Spleen (tissue), 11 donors: Measurements from ENCODE around the gene CHD9. TPM values are rescaled to one million over a fixed set of nuclear protein-coding genes. Genes with fewer than 3 reads are reported as not detected.
A peak's percentile ranks its signal among the peaks of the same experiment; 100 is the strongest.

Source experiments
- DNase-seq: peaks from one replicate; pipeline ENCODE4 v3.0.0-alpha.2; 2020
- H3K27ac ChIP-seq, 8 donors: fragments of 200-600 bp; sonication (generic) in 7 of 8; 1 replicate in 4 of 8; 2 replicates in 4 of 8; pipeline versions ENCODE4 v1.5.0 to v1.8.0; 2016 to 2021; ENCODE audit warnings: inconsistent platforms in 4 of 8, mild to moderate bottlenecking in 4 of 8, moderate library complexity in 1 of 8
- H3K27me3 ChIP-seq, 7 donors: fragments of 200-600 bp; sonication (generic) in 6 of 7; replicated peaks in 1 of 7; 1 replicate in 4 of 7; 2 replicates in 3 of 7; pipeline versions ENCODE4 v1.5.0 to v1.8.0; 2016 to 2021; ENCODE audit warnings: inconsistent platforms in 3 of 7, mild to moderate bottlenecking in 1 of 7
- H3K36me3 ChIP-seq, 6 donors: fragments of 200-600 bp; sonication (generic) in 5 of 6; 1 replicate in 4 of 6; 2 replicates in 2 of 6; pipeline versions ENCODE4 v1.5.0 to v1.8.0; 2016 to 2021; ENCODE audit warnings: inconsistent platforms in 2 of 6
- H3K4me1 ChIP-seq, 6 donors: fragments of 200-600 bp; sonication (generic) in 5 of 6; 1 replicate in 3 of 6; 2 replicates in 3 of 6; pipeline versions ENCODE4 v1.5.0 to v1.8.0; 2016 to 2021; ENCODE audit warnings: inconsistent platforms in 3 of 6
- H3K4me3 ChIP-seq, 8 donors: fragments of 200-600 bp; sonication (generic) in 7 of 8; 1 replicate in 4 of 8; 2 replicates in 4 of 8; pipeline versions ENCODE4 v1.5.0 to v1.8.0; 2016 to 2021; ENCODE audit warnings: inconsistent platforms in 4 of 8, mild to moderate bottlenecking in 4 of 8, moderate library complexity in 2 of 8
- H3K9me3 ChIP-seq, 8 donors: fragments of 200-600 bp; sonication (generic) in 7 of 8; 1 replicate in 4 of 8; 2 replicates in 4 of 8; pipeline versions ENCODE4 v1.5.0 to v1.8.0; 2016 to 2021; ENCODE audit warnings: inconsistent platforms in 4 of 8
- POLR2A ChIP-seq, 3 donors: fragments of 450-650 bp; IDR thresholded peaks; one replicate each; pipeline ENCODE4 v1.5.1; 2017; ENCODE audit warnings: antibody characterized with exemption in 3 of 3, mild to moderate bottlenecking in 1 of 3
- POLR2AphosphoS5 ChIP-seq, 3 donors: sonication (generic); formaldehyde crosslinking; IDR thresholded peaks; one replicate each; pipeline ENCODE4 v1.5.1; 2017; ENCODE audit warnings: antibody characterized with exemption in 3 of 3
- WGBS, 5 donors: extraction: QIAGEN DNeasy Blood & Tissue Kit in 3 of 5; methylation state at CpG; one replicate each; pipeline versions ENCODE4 v1.1.5 to v1.1.7; 2013 to 2018; 5-methylcytosine and 5-hydroxymethylcytosine counted together
- intact Hi-C: fragments of 100-400 bp; cut with DNase I; formaldehyde crosslinking; loops from one replicate; pipeline ENCODE4 v1.15.0; 2023; ENCODE audit warnings: low total_unique reads
- polyA plus RNA-seq, 3 donors: library from polyadenylated mRNA; stranded (reverse); fragments of 200-250 nt; gene quantifications; one replicate each; pipeline ENCODE4 v1.2.1, GENCODE V29; 2013
- total RNA-seq, 7 donors: library from RNA; depleted of rRNA in 3 of 7; stranded (reverse); fragments of >200 nt in 3 of 7; fragmentation: NEBNext Ultra II Directional in 4 of 7; extraction: Animal tissue kit (Norgen Biotek cat#: 25700) in 4 of 7; gene quantifications; one replicate each; pipeline versions ENCODE4 v1.1.0 to v1.2.1, GENCODE V29; 2016 to 2021
- TF ChIP-seq, protein P1 (sequence below), 11 experiments: fragments of 200-600 bp in 7 of 11; fragments of 450-650 bp in 4 of 11; sonication (generic) in 4 of 11; IDR thresholded peaks in 8 of 11; conservative IDR thresholded peaks in 3 of 11; 1 replicate in 7 of 11; 2 replicates in 4 of 11; pipeline versions ENCODE4 v1.4.0 to v1.8.0; 2016 to 2021; ENCODE audit warnings: antibody characterized with exemption in 11 of 11, inconsistent platforms in 4 of 11, mild to moderate bottlenecking in 1 of 11
- donor health status: healthy with polysubstance abuse.
- donor health status: DM: no; HTN: no; CAD: no; lungs with moderate emphysema.
- donor health status: DM: no; HTN: no; CAD: no.
- donor health status: Bipolar disorder and iron deficiency.
- donor health status: healthy.
- donor health status: DM: no; HTN: no; CAD: no.
- donor health status: DM: yes; HTN: yes; CAD: no.

CHD9 gene
- total and polyA plus RNA-seq, 10 donors, result 16.7 to 93.3 (median 76.0) TPM

DNA sequence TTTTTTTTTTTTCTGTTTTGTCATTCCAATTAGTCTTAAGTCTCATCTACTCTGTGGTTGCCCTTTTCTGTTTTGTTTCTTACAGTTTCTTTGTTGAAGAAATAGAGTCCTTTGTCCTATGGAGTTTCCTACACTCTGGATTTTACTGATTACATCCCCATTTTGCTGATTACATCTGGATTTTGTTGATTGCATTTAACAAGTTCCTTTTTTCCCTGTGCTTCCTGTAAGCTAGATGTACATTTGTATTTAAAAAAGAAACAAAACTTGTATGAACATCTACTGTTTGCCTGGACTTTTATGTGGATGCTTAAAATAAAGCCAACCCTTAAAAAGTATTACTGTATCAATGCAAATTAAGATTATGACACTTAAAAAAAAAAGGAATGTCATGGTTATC is 147.6 kb downstream of the CHD9 start:
- intact Hi-C loops, result no loop called here
- Histone ChIP-seq H3K4me3 (no peak overlapping the region), H3K4me1 (peaks cover 0 to 14% (median 3%) of the 10 kb centered on the region in 6 donors), H3K9me3 (no peaks in the 10 kb centered on the region), H3K36me3 (no peaks in the 10 kb centered on the region), H3K27me3 (no peaks in the 10 kb centered on the region), H3K27ac (no peak overlapping the region)
- TF ChIP-seq, protein P1, sequence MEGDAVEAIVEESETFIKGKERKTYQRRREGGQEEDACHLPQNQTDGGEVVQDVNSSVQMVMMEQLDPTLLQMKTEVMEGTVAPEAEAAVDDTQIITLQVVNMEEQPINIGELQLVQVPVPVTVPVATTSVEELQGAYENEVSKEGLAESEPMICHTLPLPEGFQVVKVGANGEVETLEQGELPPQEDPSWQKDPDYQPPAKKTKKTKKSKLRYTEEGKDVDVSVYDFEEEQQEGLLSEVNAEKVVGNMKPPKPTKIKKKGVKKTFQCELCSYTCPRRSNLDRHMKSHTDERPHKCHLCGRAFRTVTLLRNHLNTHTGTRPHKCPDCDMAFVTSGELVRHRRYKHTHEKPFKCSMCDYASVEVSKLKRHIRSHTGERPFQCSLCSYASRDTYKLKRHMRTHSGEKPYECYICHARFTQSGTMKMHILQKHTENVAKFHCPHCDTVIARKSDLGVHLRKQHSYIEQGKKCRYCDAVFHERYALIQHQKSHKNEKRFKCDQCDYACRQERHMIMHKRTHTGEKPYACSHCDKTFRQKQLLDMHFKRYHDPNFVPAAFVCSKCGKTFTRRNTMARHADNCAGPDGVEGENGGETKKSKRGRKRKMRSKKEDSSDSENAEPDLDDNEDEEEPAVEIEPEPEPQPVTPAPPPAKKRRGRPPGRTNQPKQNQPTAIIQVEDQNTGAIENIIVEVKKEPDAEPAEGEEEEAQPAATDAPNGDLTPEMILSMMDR (IDR thresholded peaks at IDR 0.05 in 8 of 11, conservative IDR thresholded peaks at IDR 0.05 in 3 of 11), result no peak
- TF ChIP-seq POLR2A (IDR thresholded peaks at IDR 0.05) (no peak), POLR2AphosphoS5 (IDR thresholded peaks at IDR 0.05) (no peak)
- DNase-seq, result no peak

DNA sequence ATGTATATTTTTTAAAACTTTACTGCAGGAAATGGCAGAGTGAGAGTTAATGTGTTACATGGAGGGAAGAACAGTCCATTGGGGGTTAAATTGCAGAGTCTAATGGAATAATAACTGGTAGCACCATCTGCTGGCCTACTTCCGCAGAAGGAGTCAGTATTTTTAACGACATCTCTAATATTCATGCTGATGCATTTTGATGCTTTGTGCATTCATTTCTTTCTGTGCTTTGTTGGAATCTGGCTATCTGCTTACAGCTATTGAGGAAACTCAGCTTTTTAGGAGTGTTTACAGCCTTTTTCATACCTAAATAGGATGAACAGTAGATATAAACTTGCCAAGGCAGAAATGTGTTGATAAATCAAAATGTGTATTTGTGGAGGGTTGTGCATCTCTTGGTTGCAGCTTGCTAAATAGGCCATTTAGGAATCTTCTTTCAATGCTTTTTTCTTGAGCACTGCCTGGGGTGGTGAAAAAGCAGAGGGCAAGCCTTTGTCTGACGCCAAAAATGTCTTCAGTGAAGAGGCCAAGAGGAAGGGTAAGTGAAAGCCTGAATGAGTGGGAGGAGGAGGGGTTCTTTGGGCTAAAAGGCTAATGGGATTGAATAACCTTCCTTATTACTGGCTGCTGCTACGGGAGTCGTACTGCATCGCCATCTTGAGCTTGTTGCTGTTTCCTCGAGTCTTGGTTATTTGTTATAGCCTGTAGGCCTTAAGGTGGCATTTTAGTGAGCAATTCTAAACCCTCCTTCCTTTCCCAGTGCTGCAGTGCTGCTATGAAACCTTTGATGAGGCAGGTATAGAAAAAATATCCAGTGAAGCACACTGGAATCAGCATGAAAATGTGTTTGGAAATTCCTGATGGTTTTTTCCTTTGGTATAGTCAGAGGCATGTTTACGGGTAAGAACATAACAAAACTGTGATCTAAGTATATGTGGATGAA is 153.3 kb downstream of the CHD9 start:
- intact Hi-C loops, result no loop called here
- no peaks in the 10 kb centered on the region for H3K9me3 ChIP-seq
- peaks cover 22 to 71% (median 56%) of the 10 kb centered on the region in 6 donors for H3K4me1 ChIP-seq
- peak overlapping the region; percentile 38 to 91 (median 86) for H3K27ac ChIP-seq
- 4 to 17% (median 8%) methylated on average over 8 of the region's 8 CpGs for WGBS, 5 donors
- H3K36me3 ChIP-seq, result no peaks in the 10 kb centered on the region
- H3K4me3 ChIP-seq, result peak overlapping the region; percentile 16 to 66 (median 34)
- DNase-seq, result no peak
- TF ChIP-seq POLR2A (IDR thresholded peaks at IDR 0.05) (no peak), POLR2AphosphoS5 (IDR thresholded peaks at IDR 0.05) (peak in 1 of 3 donors; percentile 65)
- TF ChIP-seq, protein P1 (IDR thresholded peaks at IDR 0.05 in 8 of 11, conservative IDR thresholded peaks at IDR 0.05 in 3 of 11), result peak; percentile 13 to 63 (median 50)
- H3K27me3 ChIP-seq, result no peaks in the 10 kb centered on the region

DNA sequence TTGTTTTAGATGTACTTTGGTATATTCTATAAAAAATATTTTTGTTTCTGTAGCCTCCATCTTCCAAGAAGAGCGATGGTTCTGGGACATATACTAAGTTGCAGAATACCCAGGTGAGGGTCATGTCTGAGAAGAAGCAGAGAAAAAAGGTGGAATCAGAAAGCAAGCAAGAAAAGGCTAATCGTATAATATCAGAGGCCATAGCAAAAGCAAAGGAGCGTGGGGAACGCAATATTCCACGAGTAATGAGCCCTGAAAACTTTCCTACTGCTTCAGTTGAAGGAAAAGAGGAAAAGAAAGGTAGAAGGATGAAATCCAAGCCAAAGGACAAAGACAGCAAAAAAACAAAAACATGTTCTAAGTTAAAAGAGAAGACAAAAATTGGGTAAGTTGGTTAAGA is 154.6 kb downstream of the CHD9 start:
- intact Hi-C loops, result no loop called here
- H3K9me3 ChIP-seq, result no peaks in the 10 kb centered on the region
- no peaks in the 10 kb centered on the region for H3K36me3 ChIP-seq
- peaks cover 26 to 84% (median 63%) of the 10 kb centered on the region in 6 donors for H3K4me1 ChIP-seq
- TF ChIP-seq POLR2A (IDR thresholded peaks at IDR 0.05), result no peak
- no peak for TF ChIP-seq POLR2AphosphoS5 (IDR thresholded peaks at IDR 0.05)
- TF ChIP-seq, protein P1 (IDR thresholded peaks at IDR 0.05 in 8 of 11, conservative IDR thresholded peaks at IDR 0.05 in 3 of 11), result no peak
- H3K27ac ChIP-seq, result peak overlapping the region; percentile 38 to 91 (median 86)
- no peaks in the 10 kb centered on the region for H3K27me3 ChIP-seq
- DNase-seq, result no peak
- peak overlapping the region; percentile 6 to 66 (median 34) for H3K4me3 ChIP-seq
- 16 to 26% (median 22%) methylated on average over 5 of the region's 5 CpGs for WGBS, 5 donors

DNA sequence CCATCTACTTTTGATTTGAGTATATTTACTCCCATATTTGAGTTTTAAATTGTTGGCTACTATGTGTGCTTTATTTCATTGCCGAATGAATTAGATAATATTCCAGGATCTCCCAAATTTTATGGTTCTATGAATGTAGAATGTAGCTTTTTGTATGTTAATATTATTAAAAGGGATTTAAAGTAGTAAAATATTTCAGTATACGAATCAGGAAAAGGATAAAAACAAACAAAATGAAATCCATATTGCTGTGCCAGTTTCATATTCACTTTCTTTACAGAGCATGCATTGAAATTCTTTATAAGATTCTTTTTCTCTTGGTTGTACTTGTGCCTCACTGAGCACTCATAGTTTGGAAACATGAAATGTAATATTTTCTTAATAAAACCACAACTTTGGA is 155.1 kb downstream of the CHD9 start:
- TF ChIP-seq POLR2AphosphoS5 (IDR thresholded peaks at IDR 0.05), result no peak
- TF ChIP-seq, protein P1 (IDR thresholded peaks at IDR 0.05 in 8 of 11, conservative IDR thresholded peaks at IDR 0.05 in 3 of 11), result no peak
- TF ChIP-seq POLR2A (IDR thresholded peaks at IDR 0.05), result no peak
- Histone ChIP-seq H3K4me1 (peaks cover 26 to 89% (median 67%) of the 10 kb centered on the region in 6 donors), H3K4me3 (peak overlapping the region in 7 of 8 donors; percentile 16 to 66 (median 35)), H3K27me3 (no peaks in the 10 kb centered on the region), H3K9me3 (no peaks in the 10 kb centered on the region), H3K36me3 (no peaks in the 10 kb centered on the region), H3K27ac (peak overlapping the region; percentile 22 to 91 (median 86))
- no peak for DNase-seq
- WGBS, 5 donors, result 16 to 26% (median 22%) methylated on average over 2 of the region's 2 CpGs
- intact Hi-C loops, result loop anchor here (10.0 kb wide), 1 partner anchor 75 kb away; no protein-coding TSS in a partner anchor
